HL-60/S4 treated with retinoic acid at 250 ng/mL for 4 days and 3 days (cell line): ENCODE data around the gene FAM72A.
"Not testable (repeated sequence)": the region's sequence is repeated elsewhere in the genome, so short reads cannot be mapped to it uniquely, and the experiment has no call there.

Experiments
- in situ Hi-C: fragments of 300-500 bp; cut with MboI; formaldehyde crosslinking; loops from 2 replicates; pipeline ENCODE4 v1.7.0; 2022; ENCODE audit warnings: low sequenced_read_pairs

FAM72A gene

DNA sequence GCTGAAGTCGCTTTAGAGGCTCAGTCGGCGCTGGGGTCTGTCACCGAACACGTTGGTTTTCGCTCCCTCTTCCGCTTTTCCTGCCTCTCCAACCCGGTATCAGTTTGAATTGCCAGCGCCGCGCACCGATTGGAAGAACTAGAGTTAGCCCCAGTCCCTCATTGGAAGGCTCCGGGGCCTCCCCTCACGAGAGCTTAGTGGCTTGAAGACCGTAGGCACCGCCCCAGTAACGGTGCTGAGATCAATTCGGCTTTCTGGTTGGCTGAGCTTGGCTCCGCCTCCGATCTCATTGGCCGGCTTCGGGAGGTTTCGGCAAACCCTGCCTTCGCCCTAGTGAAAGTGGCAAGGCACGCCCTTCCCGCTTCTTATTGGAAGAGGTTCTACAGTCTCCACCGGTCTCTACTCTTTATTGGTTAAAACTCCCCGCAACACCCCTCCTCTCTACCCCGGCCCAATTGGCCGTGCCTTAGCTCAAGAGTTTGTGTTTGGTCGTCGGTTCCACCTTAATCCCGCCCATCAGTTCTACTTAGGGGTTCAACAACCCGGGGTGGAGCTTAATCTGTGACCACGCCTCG, at the start of gene FAM72A:
Gene FAM72A (minus strand): TSS at position 51 of the 575 bp plus-strand sequence. CDS start 814 bp downstream, outside the sequence.
- in situ Hi-C loops = not testable (repeated sequence)

- in situ Hi-C loops = not testable (repeated sequence)
Measured at GRCh38 chr1:206250953-206251681, 48.5 kb upstream of the FAM72A start.

- in situ Hi-C loops = not testable (repeated sequence)
Measured at GRCh38 chr1:206246129-206246886, 43.7 kb upstream of the FAM72A start.

DNA sequence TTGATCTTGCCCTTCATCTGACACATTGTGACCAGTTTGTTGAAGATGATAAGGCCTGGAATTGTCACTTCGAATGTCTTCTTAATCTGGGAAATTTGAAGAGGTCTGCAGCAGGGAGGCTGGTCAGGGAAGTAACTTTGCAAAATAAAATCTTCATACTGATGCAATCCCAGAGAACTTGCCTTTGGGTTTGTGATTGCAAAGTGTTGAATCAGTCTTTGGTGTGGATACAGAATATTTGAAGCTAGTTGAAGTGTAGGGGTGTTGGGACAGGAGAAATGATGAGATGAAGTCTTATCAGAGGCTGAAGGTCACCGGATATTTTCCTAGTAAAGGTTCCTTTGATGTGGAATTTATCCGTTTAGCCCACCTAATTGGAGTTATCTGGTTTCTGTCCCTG, 42.8 kb upstream of the FAM72A start:
- in situ Hi-C loops = not testable (repeated sequence)

GRCh38 chr1:206243335-206243734, 40.7 kb upstream of the FAM72A start:
- in situ Hi-C loops = not testable (repeated sequence)

DNA sequence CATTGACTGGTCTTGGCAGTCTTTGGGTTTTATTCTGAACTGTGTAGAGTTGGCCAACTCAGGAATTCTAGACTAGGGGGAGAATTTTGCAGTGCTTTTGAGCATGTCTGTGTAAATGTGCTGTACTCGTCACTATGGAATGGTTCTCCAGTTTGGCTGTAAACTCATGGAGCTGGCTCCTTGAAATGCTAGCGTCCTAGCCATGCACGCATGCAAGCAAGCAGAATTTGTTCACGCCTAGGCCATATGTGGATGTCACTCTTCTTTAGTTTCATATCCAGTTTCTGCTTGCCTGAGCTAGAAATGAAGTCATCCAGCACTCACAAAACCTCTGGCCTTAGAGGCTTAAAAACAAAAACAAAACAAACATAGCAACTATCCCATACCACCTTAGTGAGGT, 37.6 kb upstream of the FAM72A start:
- in situ Hi-C loops = not testable (repeated sequence)

DNA sequence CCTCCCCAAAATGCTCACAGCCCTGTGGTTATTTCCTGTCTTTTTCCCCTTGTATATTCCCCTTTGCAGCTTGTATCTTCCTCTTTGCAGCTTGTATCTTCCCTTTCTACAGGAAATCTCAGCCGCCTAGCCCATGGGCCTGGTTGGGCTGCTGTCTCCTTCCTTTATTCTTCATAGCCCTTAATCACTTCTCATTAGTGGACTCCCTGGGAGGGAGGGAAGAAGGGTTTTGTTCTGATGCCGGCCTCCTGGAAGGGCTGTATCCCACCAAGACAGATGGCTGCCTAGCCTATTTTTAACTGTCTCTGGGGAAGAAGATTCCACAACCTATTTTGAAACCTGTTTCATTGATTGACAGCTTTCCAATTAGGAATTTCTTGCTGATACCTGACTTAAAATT, 32.6 kb upstream of the FAM72A start:
- in situ Hi-C loops = not testable (repeated sequence)

GRCh38 chr1:206234189-206234916, 31.7 kb upstream of the FAM72A start:
- in situ Hi-C loops = not testable (repeated sequence)

GRCh38 chr1:206232970-206233645, 30.5 kb upstream of the FAM72A start:
- in situ Hi-C loops = not testable (repeated sequence)

DNA sequence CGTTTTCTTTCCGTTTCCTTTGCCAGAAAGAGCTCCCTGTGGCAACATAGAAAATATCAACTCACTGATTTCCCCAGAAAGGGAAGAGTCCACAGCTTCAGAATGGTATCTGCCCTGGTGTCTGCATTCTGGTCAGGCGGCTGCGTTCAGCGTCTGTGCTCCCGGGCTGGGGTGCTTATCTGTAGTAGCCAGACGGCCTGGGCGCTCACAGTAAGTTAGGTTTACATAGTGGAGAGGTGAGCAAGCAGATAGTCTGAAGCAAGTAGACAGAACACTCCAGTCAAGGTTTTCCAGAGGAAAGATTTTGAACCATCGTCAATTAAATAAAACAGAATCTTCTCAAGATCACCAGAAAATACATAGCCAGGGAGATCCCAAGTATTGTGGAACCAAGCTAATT, 29.4 kb upstream of the FAM72A start:
- in situ Hi-C loops = not testable (repeated sequence)

DNA sequence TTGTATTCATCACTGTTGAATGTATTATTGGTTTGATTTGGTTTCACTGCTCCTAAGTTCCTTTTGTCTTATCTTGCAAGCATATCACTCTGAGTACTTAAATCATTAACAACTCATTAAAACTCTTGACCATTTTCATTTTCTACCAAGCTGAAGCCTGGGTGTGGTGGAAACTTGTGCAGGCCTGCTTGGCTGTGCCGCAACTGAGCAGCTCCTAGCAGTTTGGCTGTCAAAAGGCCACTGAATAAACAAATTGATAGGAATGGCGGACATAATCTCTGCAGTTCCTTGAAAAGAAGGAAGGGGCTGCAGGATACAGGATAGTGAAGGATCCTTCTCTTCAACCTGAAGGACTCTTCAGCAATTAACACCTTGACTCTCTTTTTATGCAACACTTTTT, 26.6 kb upstream of the FAM72A start:
- in situ Hi-C loops = not testable (repeated sequence)

- in situ Hi-C loops = not testable (repeated sequence)
Measured at GRCh38 chr1:206226886-206227285, 24.2 kb upstream of the FAM72A start.

- in situ Hi-C loops = not testable (repeated sequence)
Measured at GRCh38 chr1:206225386-206225785, 22.7 kb upstream of the FAM72A start.

DNA sequence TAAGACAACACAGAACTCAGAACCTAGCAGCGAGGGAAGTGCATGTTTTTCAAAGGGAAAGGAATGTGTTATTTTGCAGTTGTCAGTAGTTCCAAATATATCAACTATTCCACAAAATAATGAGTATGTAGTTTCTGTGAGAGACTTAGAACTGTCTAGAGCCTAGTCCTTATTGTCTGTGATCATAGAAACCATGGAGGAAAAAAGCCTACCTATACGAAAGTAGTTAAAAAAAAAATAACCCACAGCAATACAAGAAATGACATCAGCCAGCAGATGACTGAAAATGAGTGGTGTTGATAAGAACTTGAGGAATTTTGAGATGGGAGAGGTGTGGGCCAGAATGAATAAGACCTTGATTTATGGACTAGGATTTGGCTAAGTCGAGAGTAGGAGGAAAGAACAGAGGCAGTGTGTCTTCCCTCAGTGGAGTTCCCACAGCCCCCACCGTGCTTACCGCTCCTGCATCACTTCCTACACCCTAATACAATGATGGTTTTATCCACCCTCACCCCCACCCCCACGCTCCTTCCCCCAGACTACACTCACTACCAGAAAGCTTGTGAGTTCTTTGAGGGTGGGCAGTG, 21.6 kb upstream of the FAM72A start:
- in situ Hi-C loops = not testable (repeated sequence)

- in situ Hi-C loops = not testable (repeated sequence)
Measured at GRCh38 chr1:206221585-206221984, 18.9 kb upstream of the FAM72A start.

DNA sequence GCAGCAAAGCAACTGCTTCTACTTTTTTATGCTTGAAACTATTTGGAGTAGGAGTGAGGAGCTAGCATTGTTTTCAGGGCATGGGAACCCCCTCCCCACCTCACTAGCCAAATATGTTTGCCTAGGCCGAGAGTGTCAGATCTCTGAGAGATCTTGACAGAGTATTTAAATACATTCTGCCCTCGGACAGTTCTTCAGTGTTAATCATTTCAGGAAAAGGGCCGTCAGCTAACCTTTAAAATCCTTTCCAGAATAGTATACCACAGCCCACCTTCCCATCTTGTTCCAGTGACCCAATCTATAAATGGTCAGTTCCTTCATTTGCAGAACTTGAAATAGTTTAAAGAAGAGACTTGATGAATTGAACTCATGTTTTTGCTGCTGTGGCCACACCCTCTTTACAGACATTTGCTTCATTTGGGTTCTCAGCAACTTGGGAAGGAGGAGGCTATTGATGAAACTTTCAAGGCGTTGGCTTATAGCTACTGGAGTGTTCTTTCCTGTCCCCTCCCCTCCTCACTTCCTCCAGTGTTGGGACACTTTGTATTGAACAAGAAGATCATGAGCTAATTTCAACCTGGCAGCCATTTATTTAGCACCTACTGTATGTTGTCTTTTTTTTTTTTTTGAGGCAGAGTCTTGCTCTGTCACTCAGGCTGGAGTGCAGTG, 17.8 kb upstream of the FAM72A start:
- in situ Hi-C loops = not testable (repeated sequence)

DNA sequence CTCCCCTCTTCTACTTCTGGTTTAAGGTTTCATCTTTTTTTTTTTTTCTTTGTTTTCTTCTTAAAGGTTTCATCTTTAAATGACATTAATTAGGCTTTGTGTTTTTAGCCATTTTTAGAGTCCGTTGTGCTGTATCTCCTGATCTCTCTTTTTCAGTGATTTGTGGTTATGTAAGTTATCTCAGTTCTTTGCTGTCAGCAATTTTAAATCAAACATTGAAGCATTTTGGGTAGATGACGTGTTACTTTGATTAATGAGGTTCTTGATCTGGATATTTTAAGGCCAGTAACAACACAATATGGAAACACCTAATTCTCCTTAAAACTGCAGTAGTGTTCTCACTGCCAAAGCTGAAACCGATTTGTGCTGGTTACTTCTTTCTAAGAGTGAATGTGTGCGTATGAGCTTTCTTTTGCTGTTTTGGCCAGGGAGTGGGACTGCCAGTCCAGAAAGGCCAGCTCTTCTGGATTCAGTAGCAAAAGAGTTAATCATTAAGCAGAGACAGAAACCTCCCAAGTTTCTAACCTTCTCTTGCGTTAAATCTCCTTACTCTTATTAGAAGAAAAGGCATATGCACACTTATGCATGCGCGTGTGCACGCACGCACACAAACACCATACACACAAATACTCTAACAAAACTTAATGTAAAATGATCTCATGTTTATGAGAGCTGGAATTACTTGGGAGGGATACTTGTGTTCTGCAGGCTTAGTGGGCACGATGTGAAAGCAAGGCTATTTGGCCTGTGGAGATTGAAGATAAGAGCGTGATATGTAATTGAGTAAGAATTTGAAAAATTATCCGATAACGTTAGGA, 17.1 kb upstream of the FAM72A start:
- in situ Hi-C loops = not testable (repeated sequence)

DNA sequence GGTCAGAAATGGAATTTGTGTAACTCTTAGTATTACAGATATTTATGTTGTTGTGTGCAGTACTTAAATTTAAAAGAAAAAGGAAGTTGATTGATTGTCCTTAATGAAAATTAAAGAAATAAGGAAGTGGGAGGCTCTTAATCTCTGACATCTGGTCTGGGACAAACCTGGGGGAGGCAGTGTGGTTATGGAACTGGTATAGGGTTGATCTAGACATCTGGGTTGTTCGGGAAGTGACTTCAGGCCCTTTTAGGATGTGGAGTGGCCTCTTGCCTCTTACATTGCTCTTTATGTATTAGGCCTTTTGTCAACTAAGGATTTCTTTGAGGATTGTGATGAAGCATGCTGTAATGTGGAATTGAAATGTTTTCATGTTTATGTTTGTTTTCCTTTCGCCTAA, 16.1 kb upstream of the FAM72A start:
- in situ Hi-C loops = not testable (repeated sequence)

DNA sequence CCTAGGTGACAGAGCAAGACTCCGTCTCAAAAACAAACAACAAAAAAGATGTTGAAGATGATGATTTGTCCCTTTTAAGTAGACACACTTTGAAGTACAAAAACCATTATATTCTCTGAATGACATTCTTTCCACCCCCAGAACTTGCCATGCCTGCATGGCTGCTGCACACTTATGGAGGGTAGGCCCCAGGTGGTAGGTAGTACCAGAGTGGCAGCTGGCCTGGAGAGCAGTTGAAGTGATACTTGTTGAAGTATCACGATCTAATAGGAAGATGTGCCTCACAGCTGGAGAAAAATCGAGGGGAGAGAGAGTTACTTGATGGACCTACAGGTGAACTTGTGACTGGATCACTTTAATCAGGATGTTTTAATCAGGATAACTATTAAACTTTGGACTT, 15.6 kb upstream of the FAM72A start:
- in situ Hi-C loops = not testable (repeated sequence)
